Stimulated activated naive CD8-positive, alpha-beta T cell treated with anti-CD3 and anti-CD28 coated beads, Interleukin-15, amount 100 ng/mL, for 72 hours (primary cell): ENCODE measurements around the gene SMCO4.
A peak's percentile ranks its signal among the peaks of the same experiment; 100 is the strongest.

ENCODE experiments used
- ATAC-seq: fragments of 150-1000 bp; cut with Tn5 transposase; 2 replicates; pipeline ENCODE4 v1.10.0; 2021; ENCODE audit warnings: mild to moderate bottlenecking, moderate library complexity
- DNase-seq, 2 donors: peaks; one replicate each; pipeline ENCODE4 v3.0.0; 2021 to 2022
- H3K27ac Mint-ChIP-seq, 2 donors: one replicate each; pipeline ENCODE4 v1.8.0; 2022; ENCODE audit warnings: mild to moderate bottlenecking in 2 of 2, mixed read lengths in 2 of 2, moderate library complexity in 2 of 2
- H3K27me3 Mint-ChIP-seq: one replicate; pipeline ENCODE4 v1.8.0; 2022; ENCODE audit warnings: mixed read lengths
- H3K4me1 Mint-ChIP-seq: one replicate; pipeline ENCODE4 v1.8.0; 2022; ENCODE audit warnings: mild to moderate bottlenecking, mixed read lengths
- H3K4me3 Mint-ChIP-seq, 2 donors: one replicate each; pipeline ENCODE4 v1.8.0; 2022; ENCODE audit warnings: mild to moderate bottlenecking in 2 of 2, mixed read lengths in 2 of 2, moderate library complexity in 1 of 2
- H3K9me3 Mint-ChIP-seq, 2 donors: one replicate each; pipeline ENCODE4 v1.8.0; 2022; ENCODE audit warnings: mixed read lengths in 2 of 2

The SMCO4 gene

GRCh38 chr11:93526641-93527583, 16.3 kb downstream of the SMCO4 start:
- H3K9me3 Mint-ChIP-seq, result no peaks in the 10 kb centered on the region
- no peak for DNase-seq
- no peak overlapping the region for H3K4me3 Mint-ChIP-seq
- H3K4me1 Mint-ChIP-seq, result peaks cover 51% of the 10 kb centered on the region
- no peaks in the 10 kb centered on the region for H3K27me3 Mint-ChIP-seq
- no peak for ATAC-seq
- no peak overlapping the region for H3K27ac Mint-ChIP-seq

- ATAC-seq (no peak), DNase-seq (no peak)
- Mint-ChIP-seq H3K27me3 (no peaks in the 10 kb centered on the region), H3K4me3 (no peak overlapping the region), H3K4me1 (peaks cover 45% of the 10 kb centered on the region), H3K27ac (no peak overlapping the region), H3K9me3 (no peaks in the 10 kb centered on the region)
Measured at GRCh38 chr11:93526346-93526633, 16.9 kb downstream of the SMCO4 start.

- Mint-ChIP-seq H3K4me3 (no peak overlapping the region), H3K4me1 (peaks cover 46% of the 10 kb centered on the region), H3K9me3 (no peaks in the 10 kb centered on the region), H3K27me3 (no peaks in the 10 kb centered on the region), H3K27ac (no peak overlapping the region)
- no peak for ATAC-seq
- DNase-seq, result no peak
Measured at GRCh38 chr11:93525601-93526345, 17.4 kb downstream of the SMCO4 start.

- Mint-ChIP-seq H3K27ac (no peak overlapping the region), H3K27me3 (no peaks in the 10 kb centered on the region), H3K4me3 (no peak overlapping the region), H3K9me3 (no peaks in the 10 kb centered on the region), H3K4me1 (peaks cover 37% of the 10 kb centered on the region)
- DNase-seq, result no peak
- ATAC-seq, result no peak
Measured at GRCh38 chr11:93524858-93525257, 18.3 kb downstream of the SMCO4 start.

- H3K4me3 Mint-ChIP-seq, result no peak overlapping the region
- H3K4me1 Mint-ChIP-seq, result peaks cover 30% of the 10 kb centered on the region
- no peak for DNase-seq
- H3K27me3 Mint-ChIP-seq, result no peaks in the 10 kb centered on the region
- no peak overlapping the region for H3K27ac Mint-ChIP-seq
- ATAC-seq, result no peak
- no peaks in the 10 kb centered on the region for H3K9me3 Mint-ChIP-seq
Measured at GRCh38 chr11:93524173-93524536, 19.0 kb downstream of the SMCO4 start.

- H3K4me3 Mint-ChIP-seq, result no peak overlapping the region
- peak; percentile 55 for ATAC-seq
Measured at GRCh38 chr11:93520726-93521509, 22.3 kb downstream of the SMCO4 start.

GRCh38 chr11:93519179-93519578, 24.0 kb downstream of the SMCO4 start:
- H3K4me1 Mint-ChIP-seq, result peaks cover 10% of the 10 kb centered on the region
- DNase-seq (no peak), ATAC-seq (no peak)
- peak overlapping the region in 1 of 2 donors; percentile 12 for H3K27ac Mint-ChIP-seq
- H3K27me3 Mint-ChIP-seq, result no peaks in the 10 kb centered on the region
- no peak overlapping the region for H3K4me3 Mint-ChIP-seq
- no peaks in the 10 kb centered on the region for H3K9me3 Mint-ChIP-seq

More at GRCh38 chr11:93520726-93521509, 22.3 kb downstream of the SMCO4 start:
- no peaks in the 10 kb centered on the region for H3K27me3 Mint-ChIP-seq
- H3K4me1 Mint-ChIP-seq, result peaks cover 13% of the 10 kb centered on the region
- DNase-seq, result no peak
- H3K27ac Mint-ChIP-seq, result no peak overlapping the region
- H3K9me3 Mint-ChIP-seq, result no peaks in the 10 kb centered on the region

GRCh38 chr11:93518081-93518480, 25.1 kb downstream of the SMCO4 start:
- H3K4me1 Mint-ChIP-seq, result peaks cover 6% of the 10 kb centered on the region
- DNase-seq, result no peak
- ATAC-seq, result no peak
- peak overlapping the region in 1 of 2 donors; percentile 67 for H3K27ac Mint-ChIP-seq
- no peaks in the 10 kb centered on the region for H3K27me3 Mint-ChIP-seq
- no peaks in the 10 kb centered on the region for H3K9me3 Mint-ChIP-seq
- no peak overlapping the region for H3K4me3 Mint-ChIP-seq

- no peak for ATAC-seq
- Mint-ChIP-seq H3K27ac (no peak overlapping the region), H3K4me1 (peaks cover 6% of the 10 kb centered on the region)
Measured at GRCh38 chr11:93517611-93518010, 25.6 kb downstream of the SMCO4 start.

GRCh38 chr11:93517041-93517440, 26.1 kb downstream of the SMCO4 start:
- Mint-ChIP-seq H3K27ac (no peak overlapping the region), H3K9me3 (no peaks in the 10 kb centered on the region), H3K27me3 (no peaks in the 10 kb centered on the region), H3K4me3 (no peak overlapping the region), H3K4me1 (peaks cover 7% of the 10 kb centered on the region)
- no peak for ATAC-seq
- no peak for DNase-seq

More at GRCh38 chr11:93517611-93518010, 25.6 kb downstream of the SMCO4 start:
- DNase-seq, result no peak
- no peaks in the 10 kb centered on the region for H3K27me3 Mint-ChIP-seq
- H3K4me3 Mint-ChIP-seq, result no peak overlapping the region
- H3K9me3 Mint-ChIP-seq, result no peaks in the 10 kb centered on the region

- DNase-seq (no peak), ATAC-seq (no peak)
- H3K9me3 Mint-ChIP-seq, result no peaks in the 10 kb centered on the region
- H3K4me3 Mint-ChIP-seq, result no peak overlapping the region
- no peak overlapping the region for H3K27ac Mint-ChIP-seq
- peaks cover 10% of the 10 kb centered on the region for H3K4me1 Mint-ChIP-seq
- no peaks in the 10 kb centered on the region for H3K27me3 Mint-ChIP-seq
Measured at GRCh38 chr11:93515441-93516025, 27.7 kb downstream of the SMCO4 start.

GRCh38 chr11:93514712-93515111, 28.5 kb downstream of the SMCO4 start:
- Mint-ChIP-seq H3K9me3 (peaks cover 0 to 2% of the 10 kb centered on the region in 2 donors), H3K4me1 (peaks cover 10% of the 10 kb centered on the region), H3K27me3 (no peaks in the 10 kb centered on the region), H3K27ac (no peak overlapping the region), H3K4me3 (no peak overlapping the region)
- DNase-seq (no peak), ATAC-seq (no peak)

- Mint-ChIP-seq H3K9me3 (peaks cover 0 to 7% of the 10 kb centered on the region in 2 donors), H3K27me3 (no peaks in the 10 kb centered on the region), H3K4me1 (peaks cover 10% of the 10 kb centered on the region), H3K27ac (no peak overlapping the region), H3K4me3 (no peak overlapping the region)
- DNase-seq (no peak), ATAC-seq (no peak)
Measured at GRCh38 chr11:93513772-93514171, 29.4 kb downstream of the SMCO4 start.

- Mint-ChIP-seq H3K4me1 (peaks cover 10% of the 10 kb centered on the region), H3K27me3 (no peaks in the 10 kb centered on the region), H3K9me3 (peaks cover 6 to 7% of the 10 kb centered on the region in 2 donors), H3K27ac (no peak overlapping the region), H3K4me3 (no peak overlapping the region)
- no peak for ATAC-seq
- DNase-seq, result no peak
Measured at GRCh38 chr11:93512949-93513667, 30.1 kb downstream of the SMCO4 start.

GRCh38 chr11:93512073-93512475, 31.1 kb downstream of the SMCO4 start:
- Mint-ChIP-seq H3K9me3 (peaks cover 6 to 7% of the 10 kb centered on the region in 2 donors), H3K27ac (peak overlapping the region; percentile 6 to 40), H3K4me3 (no peak overlapping the region), H3K27me3 (no peaks in the 10 kb centered on the region), H3K4me1 (peaks cover 10% of the 10 kb centered on the region)
- ATAC-seq, result peak; percentile 94
- DNase-seq, result no peak
